AG04449 (cell line): ENCODE results near the gene HAVCR2.
A peak's percentile ranks its signal among the peaks of the same experiment; 100 is the strongest.

Source experiments
- CTCF ChIA-PET: fragments of 350-600 bp; formaldehyde crosslinking; extraction: SDS; loops from one replicate; lab custom pipeline; 2021; ENCODE audit warnings: antibody characterized with exemption; lab: Yijun Ruan, JAX
- POLR2A ChIA-PET: fragments of 400-600, 350-600 bp; formaldehyde crosslinking; extraction: SDS; loops from one replicate; lab custom pipeline; 2020; ENCODE audit warnings: antibody characterized with exemption, inconsistent platforms; lab: Yijun Ruan, JAX
- DNase-seq: peaks from one replicate; pipeline ENCODE4 v3.0.0-alpha.2; 2010; ENCODE audit warnings: low read depth, low spot score
- H3K4me3 ChIP-seq: 2 replicates; pipeline ENCODE4 v1.5.1; 2011; ENCODE audit warnings: low read depth, mild to moderate bottlenecking, control low read depth, low read length
- TF ChIP-seq, protein P1 (sequence below): IDR thresholded peaks from one replicate; pipeline ENCODE4 v1.5.1; 2011; ENCODE audit warnings: mild to moderate bottlenecking, moderate library complexity, low read length, control low read depth, inconsistent platforms; ENCODE audit not compliant: insufficient read depth; ENCODE audit errors: missing control alignments

HAVCR2 gene

DNA sequence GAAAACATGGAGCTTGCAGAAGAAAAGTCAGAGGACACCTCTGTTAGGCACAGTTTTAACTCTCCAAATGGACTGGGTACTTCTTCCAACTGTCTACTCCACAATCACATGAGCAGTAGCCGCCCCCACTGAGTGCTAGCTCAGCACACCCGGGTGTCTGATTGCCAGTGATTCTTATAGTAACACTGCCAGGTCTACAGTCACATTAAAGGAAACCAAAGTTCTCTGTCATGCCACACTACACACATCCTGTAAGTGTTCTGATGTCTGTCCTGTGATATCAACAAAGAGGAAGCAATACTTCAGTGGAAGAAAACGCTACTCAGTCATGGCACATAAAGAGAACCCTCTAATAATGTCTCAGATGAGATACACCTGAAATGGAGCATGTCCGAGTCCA is at the start of gene HAVCR2:
Gene HAVCR2, minus strand, starts transcription at position 69 of the 400 bp plus-strand sequence. Its CDS starts 61 bp downstream, at position 8.
- POLR2A ChIA-PET, result no interaction called here
- CTCF ChIA-PET, result interaction anchor here (0.7 kb wide), 1 partner anchor 9 kb away, joined by 3 read pairs; no protein-coding TSS in a partner anchor
- no peak within 1 kb of the TSS for H3K4me3 ChIP-seq
- TF ChIP-seq, protein P1, sequence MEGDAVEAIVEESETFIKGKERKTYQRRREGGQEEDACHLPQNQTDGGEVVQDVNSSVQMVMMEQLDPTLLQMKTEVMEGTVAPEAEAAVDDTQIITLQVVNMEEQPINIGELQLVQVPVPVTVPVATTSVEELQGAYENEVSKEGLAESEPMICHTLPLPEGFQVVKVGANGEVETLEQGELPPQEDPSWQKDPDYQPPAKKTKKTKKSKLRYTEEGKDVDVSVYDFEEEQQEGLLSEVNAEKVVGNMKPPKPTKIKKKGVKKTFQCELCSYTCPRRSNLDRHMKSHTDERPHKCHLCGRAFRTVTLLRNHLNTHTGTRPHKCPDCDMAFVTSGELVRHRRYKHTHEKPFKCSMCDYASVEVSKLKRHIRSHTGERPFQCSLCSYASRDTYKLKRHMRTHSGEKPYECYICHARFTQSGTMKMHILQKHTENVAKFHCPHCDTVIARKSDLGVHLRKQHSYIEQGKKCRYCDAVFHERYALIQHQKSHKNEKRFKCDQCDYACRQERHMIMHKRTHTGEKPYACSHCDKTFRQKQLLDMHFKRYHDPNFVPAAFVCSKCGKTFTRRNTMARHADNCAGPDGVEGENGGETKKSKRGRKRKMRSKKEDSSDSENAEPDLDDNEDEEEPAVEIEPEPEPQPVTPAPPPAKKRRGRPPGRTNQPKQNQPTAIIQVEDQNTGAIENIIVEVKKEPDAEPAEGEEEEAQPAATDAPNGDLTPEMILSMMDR, result no peak
- DNase-seq, result no peak

DNA sequence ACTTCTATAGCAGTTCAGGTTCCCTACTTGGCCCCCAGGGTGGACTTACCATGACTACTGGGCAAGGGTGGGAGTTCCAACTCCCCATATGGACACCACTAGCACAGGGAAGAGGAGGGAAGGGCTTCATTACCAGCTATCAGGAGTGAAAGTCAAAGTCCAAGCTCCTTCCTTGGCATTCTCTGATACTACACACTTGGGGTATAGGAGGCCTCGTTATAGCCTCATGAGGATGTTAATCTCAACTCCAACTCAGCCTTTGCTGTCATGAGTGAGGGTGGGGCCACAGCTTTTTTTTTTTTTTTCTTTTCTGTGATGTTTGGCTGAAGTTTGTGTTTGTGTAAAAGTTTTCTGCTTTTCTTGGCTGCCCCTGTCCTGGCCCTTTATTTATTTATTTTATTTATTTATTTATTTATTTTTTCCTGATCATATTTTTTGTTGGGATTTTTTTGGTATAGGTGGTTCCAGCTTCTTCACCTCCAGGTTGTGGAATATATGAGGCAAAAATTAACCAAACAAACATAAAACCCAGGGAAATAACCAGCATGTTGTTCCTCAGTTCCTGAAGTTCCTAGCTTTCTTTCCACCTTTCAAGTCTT is 48.5 kb upstream of the HAVCR2 start:
- POLR2A ChIA-PET, result interaction anchor here (0.6 kb wide), 1 partner anchor 397 kb away, joined by 3 read pairs; no protein-coding TSS in a partner anchor
- TF ChIP-seq, protein P1, result no peak
- H3K4me3 ChIP-seq, result no peak overlapping the region
- CTCF ChIA-PET, result interaction anchor here (0.6 to 2.8 kb wide), 2 partner anchors 9 to 10 kb away, joined by 3 to 22 read pairs; no protein-coding TSS in a partner anchor
- DNase-seq, result no peak

DNA sequence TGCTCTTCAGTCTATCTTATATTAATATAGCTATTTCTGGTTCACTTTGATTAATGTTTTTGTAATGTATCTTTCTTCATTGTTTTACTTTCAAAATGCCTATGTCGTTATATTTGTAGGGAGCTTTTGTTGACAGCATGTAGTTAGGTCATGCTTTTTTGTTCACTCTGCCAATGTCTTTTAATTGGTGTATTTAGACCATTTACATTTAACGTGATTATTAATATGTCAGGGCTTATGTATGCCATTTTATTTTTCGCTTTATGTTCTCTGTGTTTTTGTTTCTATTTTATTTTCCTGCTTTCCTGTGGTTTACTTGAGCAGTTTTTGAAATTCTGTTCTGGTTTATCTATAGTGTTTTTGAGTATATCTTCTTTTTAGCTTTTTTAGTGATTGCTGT is 46.5 kb upstream of the HAVCR2 start:
- no peak for DNase-seq
- ChIA-PET POLR2A (no interaction called here), CTCF (interaction anchor here (1.1 to 1.8 kb wide), 3 partner anchors 10 to 144 kb away, joined by 3 to 5 read pairs (median 4); partner anchors contain the start of gene MED7)
- TF ChIP-seq, protein P1, result no peak
- H3K4me3 ChIP-seq, result no peak overlapping the region

DNA sequence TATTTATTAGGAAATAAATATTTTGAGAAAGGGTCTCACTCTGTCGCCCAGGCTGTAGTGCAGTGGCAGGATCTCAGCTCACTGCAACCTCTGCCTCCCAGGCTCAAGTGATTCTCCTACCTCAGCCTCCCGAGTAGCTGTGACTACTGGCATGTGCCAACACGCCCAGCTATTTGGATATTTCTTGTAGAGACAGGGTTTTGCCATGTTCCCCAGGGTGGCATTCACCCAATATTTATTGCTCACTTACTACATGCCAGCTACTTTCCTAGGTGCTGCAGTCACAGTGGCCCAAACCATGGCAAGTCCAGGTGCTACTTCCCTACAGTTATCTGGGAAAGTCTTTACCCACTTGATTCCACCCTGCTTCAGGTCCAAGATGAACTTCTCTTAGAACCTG is 42.2 kb upstream of the HAVCR2 start:
- DNase-seq, result no peak
- H3K4me3 ChIP-seq, result no peak overlapping the region
- TF ChIP-seq, protein P1, result no peak
- ChIA-PET CTCF (interaction anchor here (0.6 to 4.9 kb wide), 2 partner anchors 14 to 163 kb away, joined by 3 to 47 read pairs; no protein-coding TSS in a partner anchor), POLR2A (interaction anchor here (0.7 kb wide), 1 partner anchor 175 kb away, joined by 3 read pairs; no protein-coding TSS in a partner anchor)

DNA sequence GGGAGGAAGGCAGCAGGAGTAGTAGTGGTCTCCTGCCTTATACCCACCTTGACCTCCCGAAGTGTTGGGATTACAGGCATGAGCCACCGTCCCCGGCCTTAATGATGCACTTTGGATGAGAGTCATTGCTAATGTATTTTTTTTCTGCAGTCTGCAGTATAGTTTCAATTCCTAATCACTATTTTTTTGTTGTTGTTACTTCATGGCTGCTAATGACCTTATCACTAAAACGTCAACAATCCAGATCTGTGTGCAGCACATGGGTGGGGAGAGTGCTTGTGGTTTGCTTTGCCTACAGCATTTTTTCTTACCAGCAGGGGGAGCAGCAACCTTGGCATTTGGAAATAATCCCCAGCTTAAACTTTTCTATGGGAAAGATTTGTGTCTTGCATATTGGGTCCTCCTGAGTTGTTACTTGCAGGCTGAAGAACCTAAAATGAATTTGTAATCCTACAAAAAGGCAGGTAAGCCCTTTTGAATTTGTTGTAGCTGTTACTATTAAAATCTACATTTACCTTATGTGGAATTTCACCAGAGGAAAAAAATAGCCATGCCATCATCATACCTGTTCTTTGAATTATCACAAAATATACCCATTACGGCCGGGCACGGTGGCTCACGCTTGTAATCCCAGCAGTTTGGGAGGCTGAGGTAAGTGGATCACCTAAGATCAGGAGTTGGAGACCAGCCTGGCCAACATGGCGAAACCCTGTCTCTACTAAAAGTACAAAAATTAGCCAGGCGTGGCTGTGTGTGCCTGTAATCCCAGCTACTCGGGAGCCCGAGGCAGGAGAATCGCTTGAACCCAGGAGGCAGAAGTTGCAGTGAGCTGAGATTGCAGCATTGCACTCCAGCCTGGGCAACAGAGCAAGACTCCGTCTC is 40.1 kb upstream of the HAVCR2 start:
- ChIA-PET POLR2A (no interaction called here), CTCF (interaction anchor here (0.7 to 4.9 kb wide), 25 partner anchors 9 to 1983 kb away, joined by 3 to 47 read pairs (median 5); partner anchors contain the start of genes GARIN3 and LSM11)
- TF ChIP-seq, protein P1, result peak; percentile 76
- DNase-seq, result no peak
- H3K4me3 ChIP-seq, result no peak overlapping the region
